ENCODE measurements around the gene GAL3ST1. TPM values are rescaled to one million over a fixed set of nuclear protein-coding genes. Genes with fewer than 3 reads are reported as not detected.
"Not testable (repeated sequence)": the region's sequence is repeated elsewhere in the genome, so short reads cannot be mapped to it uniquely, and the experiment has no call there.

The GAL3ST1 gene
- total RNA-seq, 2 experiments from 2014 or later, result not detected

- no peaks in the 10 kb centered on the region for H3K4me1 Mint-ChIP-seq
- CTCF ChIA-PET, result no interaction called here
- no peak overlapping the region for H3K4me3 Mint-ChIP-seq
- H3K27ac Mint-ChIP-seq, result no peak overlapping the region
- no peaks in the 10 kb centered on the region for H3K36me3 Mint-ChIP-seq
- ATAC-seq (no peak), DNase-seq (no peak)
- H3K27me3 Mint-ChIP-seq, result no peaks in the 10 kb centered on the region
- H3K9me3 Mint-ChIP-seq (ENCODE audit: low read depth), result no peaks in the 10 kb centered on the region
Observed at GRCh38 chr22:30553971-30554370, 20.5 kb downstream of the GAL3ST1 start.

GRCh38 chr22:30552719-30553118 is 21.7 kb downstream of the GAL3ST1 start:
- DNase-seq (no peak), ATAC-seq (no peak)
- Mint-ChIP-seq H3K4me1 (no peaks in the 10 kb centered on the region), H3K36me3 (no peaks in the 10 kb centered on the region), H3K9me3 (ENCODE audit: low read depth) (no peaks in the 10 kb centered on the region), H3K4me3 (no peak overlapping the region), H3K27ac (no peak overlapping the region), H3K27me3 (no peaks in the 10 kb centered on the region)
- CTCF ChIA-PET, result interaction anchor here (0.9 kb wide), 1 partner anchor 12 kb away, joined by 3 read pairs; no protein-coding TSS in a partner anchor

GRCh38 chr22:30551813-30552212 is 22.7 kb downstream of the GAL3ST1 start:
- H3K27ac Mint-ChIP-seq; H3K4me1 Mint-ChIP-seq; H3K9me3 Mint-ChIP-seq (ENCODE audit: low read depth): not testable (repeated sequence)

GRCh38 chr22:30547188-30547587 is 27.3 kb downstream of the GAL3ST1 start:
- Mint-ChIP-seq H3K36me3 (no peaks in the 10 kb centered on the region), H3K4me3 (no peak overlapping the region), H3K9me3 (ENCODE audit: low read depth) (no peaks in the 10 kb centered on the region), H3K4me1 (no peaks in the 10 kb centered on the region), H3K27ac (no peak overlapping the region), H3K27me3 (peaks cover 23% of the 10 kb centered on the region)
- no peak for DNase-seq
- no peak for ATAC-seq
- CTCF ChIA-PET, result no interaction called here

More at GRCh38 chr22:30551813-30552212, 22.7 kb downstream of the GAL3ST1 start:
- DNase-seq, H3K27me3 Mint-ChIP-seq, H3K36me3 Mint-ChIP-seq, H3K4me3 Mint-ChIP-seq, ATAC-seq: not testable (repeated sequence)
- CTCF ChIA-PET, result interaction anchor here (0.6 kb wide), 1 partner anchor 94 kb away, joined by 3 read pairs; no protein-coding TSS in a partner anchor

GRCh38 chr22:30546616-30547015 is 27.8 kb downstream of the GAL3ST1 start, which contains the start of gene SEC14L6:
Gene SEC14L6, minus strand, starts transcription at chr22:30546741. Its CDS starts 59 bp downstream, at chr22:30546682.
- H3K9me3 Mint-ChIP-seq (ENCODE audit: low read depth), result no peaks in the 10 kb centered on the region
- no peak within 1 kb of the TSS for H3K27ac Mint-ChIP-seq
- H3K36me3 Mint-ChIP-seq, result no peaks in the 10 kb centered on the region
- H3K27me3 Mint-ChIP-seq, result peaks cover 26% of the 10 kb centered on the region
- no peak for ATAC-seq
- CTCF ChIA-PET, result no interaction called here
- no peaks in the 10 kb centered on the region for H3K4me1 Mint-ChIP-seq
- no peak within 1 kb of the TSS for H3K4me3 Mint-ChIP-seq
- DNase-seq, result no peak

GRCh38 chr22:30542811-30543188 is 31.7 kb downstream of the GAL3ST1 start:
- H3K27me3 Mint-ChIP-seq, result peaks cover 43% of the 10 kb centered on the region
- H3K9me3 Mint-ChIP-seq (ENCODE audit: low read depth), result no peaks in the 10 kb centered on the region
- DNase-seq (no peak), ATAC-seq (no peak)
- no peaks in the 10 kb centered on the region for H3K4me1 Mint-ChIP-seq
- H3K36me3 Mint-ChIP-seq, result no peaks in the 10 kb centered on the region
- H3K27ac Mint-ChIP-seq, result no peak overlapping the region
- H3K4me3 Mint-ChIP-seq, result no peak overlapping the region
- CTCF ChIA-PET, result no interaction called here

GRCh38 chr22:30541961-30542810 is 32.3 kb downstream of the GAL3ST1 start:
- ATAC-seq, result no peak
- DNase-seq, result no peak
- H3K4me3 Mint-ChIP-seq, result no peak overlapping the region
- peaks cover 43% of the 10 kb centered on the region for H3K27me3 Mint-ChIP-seq
- CTCF ChIA-PET, result no interaction called here
- no peaks in the 10 kb centered on the region for H3K4me1 Mint-ChIP-seq
- H3K27ac Mint-ChIP-seq, result no peak overlapping the region
- no peaks in the 10 kb centered on the region for H3K36me3 Mint-ChIP-seq
- no peaks in the 10 kb centered on the region for H3K9me3 Mint-ChIP-seq (ENCODE audit: low read depth)

- not testable (repeated sequence) for DNase-seq; H3K9me3 Mint-ChIP-seq (ENCODE audit: low read depth); H3K36me3 Mint-ChIP-seq; H3K4me1 Mint-ChIP-seq; H3K27ac Mint-ChIP-seq; H3K4me3 Mint-ChIP-seq; ATAC-seq
- peaks cover 45% of the 10 kb centered on the region for H3K27me3 Mint-ChIP-seq
- CTCF ChIA-PET, result interaction anchor here (1.1 kb wide), 1 partner anchor 11 kb away, joined by 3 read pairs; no protein-coding TSS in a partner anchor
Observed at GRCh38 chr22:30541511-30541910, 33.0 kb downstream of the GAL3ST1 start.

GRCh38 chr22:30539368-30539767 is 35.1 kb downstream of the GAL3ST1 start:
- Mint-ChIP-seq H3K27me3 (peaks cover 41% of the 10 kb centered on the region), H3K27ac (no peak overlapping the region), H3K9me3 (ENCODE audit: low read depth) (no peaks in the 10 kb centered on the region), H3K4me1 (peaks cover 12% of the 10 kb centered on the region), H3K4me3 (no peak overlapping the region), H3K36me3 (no peaks in the 10 kb centered on the region)
- CTCF ChIA-PET, result no interaction called here
- no peak for ATAC-seq
- no peak for DNase-seq

- CTCF ChIA-PET, result no interaction called here
- no peak overlapping the region for H3K27ac Mint-ChIP-seq
- H3K27me3 Mint-ChIP-seq, result peaks cover 33% of the 10 kb centered on the region
- ATAC-seq (no peak), DNase-seq (no peak)
- H3K4me1 Mint-ChIP-seq, result peaks cover 12% of the 10 kb centered on the region
- H3K36me3 Mint-ChIP-seq, result no peaks in the 10 kb centered on the region
- no peaks in the 10 kb centered on the region for H3K9me3 Mint-ChIP-seq (ENCODE audit: low read depth)
- H3K4me3 Mint-ChIP-seq, result no peak overlapping the region
Observed at GRCh38 chr22:30538280-30538679, 36.2 kb downstream of the GAL3ST1 start.

- CTCF ChIA-PET, result no interaction called here
- H3K27ac Mint-ChIP-seq, result no peak overlapping the region
- H3K4me3 Mint-ChIP-seq, result no peak overlapping the region
- H3K27me3 Mint-ChIP-seq, result peaks cover 25% of the 10 kb centered on the region
- no peak for DNase-seq
- H3K4me1 Mint-ChIP-seq, result peaks cover 12% of the 10 kb centered on the region
- H3K9me3 Mint-ChIP-seq (ENCODE audit: low read depth), result no peaks in the 10 kb centered on the region
- ATAC-seq, result no peak
- no peaks in the 10 kb centered on the region for H3K36me3 Mint-ChIP-seq
Observed at GRCh38 chr22:30537083-30537731, 37.3 kb downstream of the GAL3ST1 start.

- DNase-seq (no peak), ATAC-seq (no peak)
- Mint-ChIP-seq H3K27me3 (peaks cover 11% of the 10 kb centered on the region), H3K9me3 (ENCODE audit: low read depth) (no peaks in the 10 kb centered on the region), H3K4me1 (peaks cover 12% of the 10 kb centered on the region), H3K27ac (no peak overlapping the region), H3K36me3 (no peaks in the 10 kb centered on the region), H3K4me3 (no peak overlapping the region)
- CTCF ChIA-PET, result no interaction called here
Observed at GRCh38 chr22:30535182-30535581, 39.3 kb downstream of the GAL3ST1 start.

- Mint-ChIP-seq H3K36me3 (no peaks in the 10 kb centered on the region), H3K9me3 (ENCODE audit: low read depth) (no peaks in the 10 kb centered on the region), H3K27me3 (peaks cover 3% of the 10 kb centered on the region), H3K4me3 (no peak overlapping the region), H3K4me1 (peaks cover 10% of the 10 kb centered on the region), H3K27ac (no peak overlapping the region)
- no peak for ATAC-seq
- CTCF ChIA-PET, result no interaction called here
- no peak for DNase-seq
Observed at GRCh38 chr22:30531651-30532608, 42.5 kb downstream of the GAL3ST1 start.

All from activated CD8-positive, alpha-beta memory T cell treated with anti-CD3 and anti-CD28 coated beads, Interleukin-2, amount 10 ng/mL, durations not matched to agents 7 days and 5 days (primary cell).